Psoas muscle (tissue), 8 donors: ENCODE measurements around the gene RASGRF2. TPM values are rescaled to one million over a fixed set of nuclear protein-coding genes. Genes with fewer than 3 reads are reported as not detected.

ENCODE experiments used
- ATAC-seq, 4 donors: fragments of 200-7000 bp; cut with Tn5 transposase; one replicate each; pipeline ENCODE4 v1.9.1; 2020; ENCODE audit warnings: moderate library complexity in 3 of 4, mild to moderate bottlenecking in 2 of 4
- DNase-seq, 2 donors: peaks; one replicate each; pipeline ENCODE4 v3.0.0-alpha.2; 2020
- H3K27ac ChIP-seq: fragments of 200-600 bp; one replicate; pipeline ENCODE4 v1.8.0; 2022
- H3K27me3 ChIP-seq, 3 donors: fragments of 200-600 bp in 1 of 3; one replicate each; pipeline versions ENCODE4 v1.6.1 to v1.8.0; 2013 to 2022; ENCODE audit warnings: low read length in 2 of 3, mild to moderate bottlenecking in 2 of 3, moderate library complexity in 1 of 3; ENCODE audit not compliant: insufficient read depth in 3 of 3
- H3K36me3 ChIP-seq, 2 donors: fragments of 200-600 bp in 1 of 2; one replicate each; pipeline versions ENCODE4 v1.6.1 to v1.8.0; 2013 to 2022; ENCODE audit warnings: low read depth in 1 of 2, mild to moderate bottlenecking in 1 of 2, moderate library complexity in 1 of 2; ENCODE audit not compliant: insufficient read depth in 1 of 2
- H3K4me1 ChIP-seq: fragments of 200-600 bp; one replicate; pipeline ENCODE4 v1.8.0; 2022
- H3K4me3 ChIP-seq: fragments of 200-600 bp; one replicate; pipeline ENCODE4 v1.8.0; 2022; ENCODE audit warnings: mild to moderate bottlenecking
- H3K9me3 ChIP-seq: fragments of 200-600 bp; one replicate; pipeline ENCODE4 v1.8.0; 2022
- WGBS, 3 donors: extraction: QIAGEN DNeasy Blood & Tissue Kit; methylation state at CpG; one replicate each; pipeline versions ENCODE4 v1.1.6 to v1.1.7; 2013; 5-methylcytosine and 5-hydroxymethylcytosine counted together
- intact Hi-C, 2 donors: fragments of 100-400 bp; cut with DNase I; formaldehyde crosslinking; loops; one replicate each; pipeline versions ENCODE4 v1.11.0 to v1.14.2; 2022
- polyA plus RNA-seq, 3 donors: library from polyadenylated mRNA; stranded (reverse); fragments of 200-250 nt; gene quantifications; one replicate each; pipeline ENCODE4 v1.2.3, GENCODE V29; 2013
- total RNA-seq, 4 donors: library from RNA; stranded (reverse); fragmentation: NEBNext Ultra II Directional in 2 of 4; extraction: Animal tissue kit (Norgen Biotek cat#: 25700) in 2 of 4; gene quantifications; one replicate each; pipeline versions ENCODE4 v1.2.1 to v1.2.4, GENCODE V29; 2021 to 2023
- TF ChIP-seq, protein P1 (sequence below): fragments of 200-600 bp; IDR thresholded peaks from one replicate; pipeline ENCODE4 v1.8.0; 2022; ENCODE audit warnings: antibody characterized with exemption
- donor health status: healthy with polysubstance abuse.
- donor health status: DM: no; HTN: no; CAD: no; lungs with moderate emphysema.
- donor health status: Bipolar disorder and iron deficiency.
- donor health status: healthy.
- donor health status: DM: yes; HTN: yes; CAD: no.
- donor health status: DM: no; HTN: no; CAD: no.
- donor health status: DM: no; HTN: no; CAD: no.
- donor health status: DM: yes; HTN: yes; CAD: no.

RASGRF2 gene
- total and polyA plus RNA-seq, 7 donors: 2.0 to 6.2 (median 3.2) TPM

DNA sequence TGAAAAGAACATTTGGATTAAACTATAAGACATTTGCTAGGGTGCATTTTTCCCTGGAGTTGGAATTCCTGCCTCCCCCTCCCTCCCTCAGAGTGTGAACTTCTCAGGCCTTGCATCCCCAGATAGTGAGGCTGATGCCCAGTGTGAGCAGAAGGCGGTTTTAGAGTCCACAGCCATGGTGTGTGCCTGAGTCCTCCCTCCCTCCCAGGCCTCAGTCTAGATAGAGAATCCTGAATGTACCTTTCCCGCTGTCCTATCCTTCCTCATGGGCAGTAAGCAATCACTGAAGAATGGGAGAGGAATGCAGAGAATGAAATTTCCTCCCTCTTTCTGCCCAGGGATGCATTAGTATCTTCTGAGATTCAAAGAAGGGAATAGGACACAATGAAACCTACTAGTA is 108.5 kb downstream of the RASGRF2 start:
- ATAC-seq (no peak), DNase-seq (no peak)
- WGBS, 3 donors: 85 to 94% (median 94%) methylated on average over 2 of the region's 2 CpGs
- Histone ChIP-seq H3K27me3 (no peaks in the 10 kb centered on the region), H3K4me3 (no peak overlapping the region), H3K4me1 (no peaks in the 10 kb centered on the region), H3K27ac (peak overlapping the region; percentile 67), H3K36me3 (no peaks in the 10 kb centered on the region), H3K9me3 (no peaks in the 10 kb centered on the region)
- intact Hi-C loops: no loop called here
- TF ChIP-seq, protein P1, sequence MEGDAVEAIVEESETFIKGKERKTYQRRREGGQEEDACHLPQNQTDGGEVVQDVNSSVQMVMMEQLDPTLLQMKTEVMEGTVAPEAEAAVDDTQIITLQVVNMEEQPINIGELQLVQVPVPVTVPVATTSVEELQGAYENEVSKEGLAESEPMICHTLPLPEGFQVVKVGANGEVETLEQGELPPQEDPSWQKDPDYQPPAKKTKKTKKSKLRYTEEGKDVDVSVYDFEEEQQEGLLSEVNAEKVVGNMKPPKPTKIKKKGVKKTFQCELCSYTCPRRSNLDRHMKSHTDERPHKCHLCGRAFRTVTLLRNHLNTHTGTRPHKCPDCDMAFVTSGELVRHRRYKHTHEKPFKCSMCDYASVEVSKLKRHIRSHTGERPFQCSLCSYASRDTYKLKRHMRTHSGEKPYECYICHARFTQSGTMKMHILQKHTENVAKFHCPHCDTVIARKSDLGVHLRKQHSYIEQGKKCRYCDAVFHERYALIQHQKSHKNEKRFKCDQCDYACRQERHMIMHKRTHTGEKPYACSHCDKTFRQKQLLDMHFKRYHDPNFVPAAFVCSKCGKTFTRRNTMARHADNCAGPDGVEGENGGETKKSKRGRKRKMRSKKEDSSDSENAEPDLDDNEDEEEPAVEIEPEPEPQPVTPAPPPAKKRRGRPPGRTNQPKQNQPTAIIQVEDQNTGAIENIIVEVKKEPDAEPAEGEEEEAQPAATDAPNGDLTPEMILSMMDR: no peak

DNA sequence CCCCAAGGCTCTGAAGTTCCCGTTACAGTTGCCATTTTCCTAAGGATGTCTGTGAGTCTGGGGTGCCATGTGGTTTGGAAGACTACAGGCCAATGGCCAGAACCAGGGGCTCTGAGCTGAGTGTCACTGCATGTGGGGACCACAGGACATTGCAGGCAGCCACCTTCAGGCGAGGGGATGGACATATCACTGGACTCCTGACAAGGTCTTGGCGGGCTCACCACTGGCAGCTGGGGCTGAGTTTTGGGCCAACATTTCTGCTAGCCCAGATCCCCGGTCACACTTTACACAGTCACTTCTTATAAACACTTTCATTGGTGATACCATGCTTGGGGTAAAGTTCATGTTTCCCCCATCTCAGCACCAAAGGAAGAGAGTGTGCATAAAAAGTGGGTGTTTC is 109.8 kb downstream of the RASGRF2 start:
- H3K9me3 ChIP-seq: no peaks in the 10 kb centered on the region
- no peak overlapping the region for H3K27ac ChIP-seq
- no peak for ATAC-seq
- no peaks in the 10 kb centered on the region for H3K4me1 ChIP-seq
- no peak for DNase-seq
- intact Hi-C loops: no loop called here
- no peaks in the 10 kb centered on the region for H3K36me3 ChIP-seq
- TF ChIP-seq, protein P1: no peak
- no peaks in the 10 kb centered on the region for H3K27me3 ChIP-seq
- WGBS, 3 donors: 38 to 66% (median 54%) methylated on average over 4 of the region's 4 CpGs
- H3K4me3 ChIP-seq: no peak overlapping the region

DNA sequence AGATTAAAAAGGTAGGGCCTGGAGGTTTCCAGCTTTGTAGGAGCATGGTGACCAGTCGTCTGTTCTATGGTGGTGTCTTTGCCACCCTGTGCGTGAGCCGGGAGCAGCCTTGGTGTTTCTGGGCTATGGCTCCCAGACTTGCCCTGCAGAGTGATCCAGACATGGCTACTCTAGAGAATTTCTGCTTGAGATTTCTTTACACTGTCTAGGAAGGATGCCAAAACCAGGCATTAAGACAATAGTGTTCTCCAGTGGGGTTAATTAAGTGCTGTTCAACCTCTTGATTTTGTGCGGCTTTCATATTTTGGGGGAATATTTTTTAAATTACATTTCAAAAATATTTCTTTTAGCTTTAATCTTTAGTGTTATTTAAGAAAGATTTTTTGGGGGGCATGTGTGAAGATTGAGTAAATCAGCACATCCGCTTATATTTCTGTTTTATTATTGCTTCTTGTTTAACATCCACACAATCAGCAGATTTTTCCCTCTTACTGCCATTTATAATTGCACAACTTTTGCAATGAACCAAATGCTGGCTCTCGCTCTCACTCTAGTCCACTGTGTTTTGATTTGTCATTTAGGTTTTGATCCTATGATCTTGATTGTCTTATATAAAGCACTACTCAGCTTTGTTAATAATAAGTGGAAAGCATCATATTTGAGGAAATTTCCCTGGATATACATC is 110.5 kb downstream of the RASGRF2 start:
- ATAC-seq: no peak
- no peaks in the 10 kb centered on the region for H3K36me3 ChIP-seq
- DNase-seq: no peak
- no peaks in the 10 kb centered on the region for H3K27me3 ChIP-seq
- no peak overlapping the region for H3K4me3 ChIP-seq
- H3K9me3 ChIP-seq: no peaks in the 10 kb centered on the region
- WGBS, 3 donors: 84 to 91% (median 89%) methylated on average over 6 of the region's 6 CpGs
- TF ChIP-seq, protein P1: no peak
- no peak overlapping the region for H3K27ac ChIP-seq
- intact Hi-C loops: no loop called here
- H3K4me1 ChIP-seq: no peaks in the 10 kb centered on the region

DNA sequence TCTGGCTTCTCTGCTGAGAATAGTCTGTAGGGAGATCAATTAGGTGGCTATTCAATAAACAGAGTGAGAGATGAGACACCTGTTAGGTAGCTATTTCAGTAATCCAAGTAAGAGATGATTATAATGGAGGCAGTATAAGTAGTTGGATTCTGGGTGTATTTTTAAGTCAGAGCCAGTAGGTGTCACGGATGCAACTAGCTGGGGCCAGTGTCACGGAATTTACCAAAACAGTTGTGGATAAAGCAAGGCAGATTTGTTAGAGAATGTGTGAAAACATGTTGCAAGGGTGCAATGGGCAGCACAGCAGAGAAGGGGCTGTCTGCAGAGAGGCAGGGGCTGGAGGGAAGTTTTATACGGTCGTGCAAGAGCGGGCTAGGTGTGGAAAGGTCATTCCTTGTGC is 114.9 kb downstream of the RASGRF2 start:
- no peak overlapping the region for H3K27ac ChIP-seq
- peaks cover 9% of the 10 kb centered on the region for H3K9me3 ChIP-seq
- no peaks in the 10 kb centered on the region for H3K4me1 ChIP-seq
- H3K36me3 ChIP-seq: no peaks in the 10 kb centered on the region
- intact Hi-C loops: no loop called here
- ATAC-seq (no peak), DNase-seq (no peak)
- TF ChIP-seq, protein P1: no peak
- H3K4me3 ChIP-seq: no peak overlapping the region
- H3K27me3 ChIP-seq: no peaks in the 10 kb centered on the region
- WGBS, 3 donors: 78 to 91% (median 84%) methylated on average over 5 of the region's 5 CpGs

DNA sequence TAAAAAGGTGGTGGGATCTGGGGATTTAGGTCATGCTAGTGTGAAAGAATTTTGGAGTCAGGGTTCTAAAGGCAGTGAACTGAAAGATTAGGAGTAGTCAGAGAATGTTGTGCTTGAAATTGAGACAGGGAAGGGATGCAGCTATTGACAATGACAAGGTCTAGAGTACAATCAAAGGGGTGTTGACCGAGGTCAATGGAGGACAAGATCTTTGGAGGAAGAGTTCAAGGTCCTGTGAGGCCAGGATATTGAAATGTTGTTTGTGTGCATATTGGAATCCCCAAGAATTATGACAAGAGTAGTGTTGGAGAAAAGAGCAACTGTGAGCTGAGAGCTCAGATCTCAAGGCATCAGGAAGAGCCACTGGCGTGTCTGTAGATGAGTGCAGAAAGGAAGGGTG is 116.9 kb downstream of the RASGRF2 start:
- no peaks in the 10 kb centered on the region for H3K4me1 ChIP-seq
- ATAC-seq: no peak
- no peak overlapping the region for H3K27ac ChIP-seq
- H3K27me3 ChIP-seq: no peaks in the 10 kb centered on the region
- intact Hi-C loops: no loop called here
- H3K4me3 ChIP-seq: no peak overlapping the region
- DNase-seq: no peak
- TF ChIP-seq, protein P1: no peak
- H3K9me3 ChIP-seq: peaks cover 9% of the 10 kb centered on the region
- 81 to 96% (median 90%) methylated on average over 2 of the region's 2 CpGs for WGBS, 3 donors
- H3K36me3 ChIP-seq: no peaks in the 10 kb centered on the region
